Measurements from ENCODE around the gene PRR7. TPM values are rescaled to one million over a fixed set of nuclear protein-coding genes. Genes with fewer than 3 reads are reported as not detected.

PRR7 gene
- total and polyA plus RNA-seq, 4 donors: 0.17 to 1.4 (median 0.49) TPM

- Histone ChIP-seq H3K27ac (ENCODE audit: low read depth in 1 of 2, low read length in 2 of 2) (peak overlapping the region; percentile 67 to 80), H3K27me3 (ENCODE audit: control insufficient read depth in 4 of 4, insufficient read depth in 4 of 4, low read length in 3 of 4) (no peaks in the 10 kb centered on the region), H3K36me3 (ENCODE audit: control insufficient read depth in 4 of 4, insufficient read depth in 3 of 4, low read depth in 1 of 4, low read length in 3 of 4) (no peaks in the 10 kb centered on the region), H3K4me1 (ENCODE audit: control insufficient read depth in 4 of 4, insufficient read depth in 4 of 4, low read length in 3 of 4) (peaks cover 3 to 27% (median 15%) of the 10 kb centered on the region in 4 donors), H3K9me3 (ENCODE audit: control insufficient read depth in 4 of 4, low read length in 3 of 4) (no peaks in the 10 kb centered on the region), H3K9ac (ENCODE audit: low read depth in 1 of 2, low read length in 2 of 2) (peak overlapping the region in 1 of 2 donors; percentile 66), H3K4me3 (ENCODE audit: low read depth in 1 of 3, low read length in 3 of 3) (peak overlapping the region; percentile 55 to 81 (median 60))
- TF ChIP-seq, protein P1, sequence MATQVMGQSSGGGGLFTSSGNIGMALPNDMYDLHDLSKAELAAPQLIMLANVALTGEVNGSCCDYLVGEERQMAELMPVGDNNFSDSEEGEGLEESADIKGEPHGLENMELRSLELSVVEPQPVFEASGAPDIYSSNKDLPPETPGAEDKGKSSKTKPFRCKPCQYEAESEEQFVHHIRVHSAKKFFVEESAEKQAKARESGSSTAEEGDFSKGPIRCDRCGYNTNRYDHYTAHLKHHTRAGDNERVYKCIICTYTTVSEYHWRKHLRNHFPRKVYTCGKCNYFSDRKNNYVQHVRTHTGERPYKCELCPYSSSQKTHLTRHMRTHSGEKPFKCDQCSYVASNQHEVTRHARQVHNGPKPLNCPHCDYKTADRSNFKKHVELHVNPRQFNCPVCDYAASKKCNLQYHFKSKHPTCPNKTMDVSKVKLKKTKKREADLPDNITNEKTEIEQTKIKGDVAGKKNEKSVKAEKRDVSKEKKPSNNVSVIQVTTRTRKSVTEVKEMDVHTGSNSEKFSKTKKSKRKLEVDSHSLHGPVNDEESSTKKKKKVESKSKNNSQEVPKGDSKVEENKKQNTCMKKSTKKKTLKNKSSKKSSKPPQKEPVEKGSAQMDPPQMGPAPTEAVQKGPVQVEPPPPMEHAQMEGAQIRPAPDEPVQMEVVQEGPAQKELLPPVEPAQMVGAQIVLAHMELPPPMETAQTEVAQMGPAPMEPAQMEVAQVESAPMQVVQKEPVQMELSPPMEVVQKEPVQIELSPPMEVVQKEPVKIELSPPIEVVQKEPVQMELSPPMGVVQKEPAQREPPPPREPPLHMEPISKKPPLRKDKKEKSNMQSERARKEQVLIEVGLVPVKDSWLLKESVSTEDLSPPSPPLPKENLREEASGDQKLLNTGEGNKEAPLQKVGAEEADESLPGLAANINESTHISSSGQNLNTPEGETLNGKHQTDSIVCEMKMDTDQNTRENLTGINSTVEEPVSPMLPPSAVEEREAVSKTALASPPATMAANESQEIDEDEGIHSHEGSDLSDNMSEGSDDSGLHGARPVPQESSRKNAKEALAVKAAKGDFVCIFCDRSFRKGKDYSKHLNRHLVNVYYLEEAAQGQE (IDR thresholded peaks at IDR 0.05): no peak
- peak in 1 of 2 donors; percentile 50 for TF ChIP-seq RAD21 (IDR thresholded peaks at IDR 0.05)
- TF ChIP-seq FOXA2 (IDR thresholded peaks at IDR 0.05): no peak
- no peak for TF ChIP-seq ZBTB33 (IDR thresholded peaks at IDR 0.05)
- TF ChIP-seq, protein P2, sequence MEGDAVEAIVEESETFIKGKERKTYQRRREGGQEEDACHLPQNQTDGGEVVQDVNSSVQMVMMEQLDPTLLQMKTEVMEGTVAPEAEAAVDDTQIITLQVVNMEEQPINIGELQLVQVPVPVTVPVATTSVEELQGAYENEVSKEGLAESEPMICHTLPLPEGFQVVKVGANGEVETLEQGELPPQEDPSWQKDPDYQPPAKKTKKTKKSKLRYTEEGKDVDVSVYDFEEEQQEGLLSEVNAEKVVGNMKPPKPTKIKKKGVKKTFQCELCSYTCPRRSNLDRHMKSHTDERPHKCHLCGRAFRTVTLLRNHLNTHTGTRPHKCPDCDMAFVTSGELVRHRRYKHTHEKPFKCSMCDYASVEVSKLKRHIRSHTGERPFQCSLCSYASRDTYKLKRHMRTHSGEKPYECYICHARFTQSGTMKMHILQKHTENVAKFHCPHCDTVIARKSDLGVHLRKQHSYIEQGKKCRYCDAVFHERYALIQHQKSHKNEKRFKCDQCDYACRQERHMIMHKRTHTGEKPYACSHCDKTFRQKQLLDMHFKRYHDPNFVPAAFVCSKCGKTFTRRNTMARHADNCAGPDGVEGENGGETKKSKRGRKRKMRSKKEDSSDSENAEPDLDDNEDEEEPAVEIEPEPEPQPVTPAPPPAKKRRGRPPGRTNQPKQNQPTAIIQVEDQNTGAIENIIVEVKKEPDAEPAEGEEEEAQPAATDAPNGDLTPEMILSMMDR (IDR thresholded peaks at IDR 0.05; ENCODE audit: low read depth, low read length, missing input control): peak; percentile 57
- TF ChIP-seq HNF4G (IDR thresholded peaks at IDR 0.05): no peak
- TF ChIP-seq GABPA (IDR thresholded peaks at IDR 0.05 in 1 of 2, conservative IDR thresholded peaks at IDR 0.05 in 1 of 2): peak in 1 of 2 donors; percentile 34
- TF ChIP-seq EGR1 (IDR thresholded peaks at IDR 0.05; ENCODE audit: low read depth in 2 of 2): peak in 1 of 2 donors; percentile 49
- no peak for TF ChIP-seq YY1 (IDR thresholded peaks at IDR 0.05)
- TF ChIP-seq TAF1 (conservative IDR thresholded peaks at IDR 0.05): no peak
- under 1% methylated on average over 80 of the region's 80 CpGs for WGBS
- peak; percentile 90 for DNase-seq (ENCODE audit: low spot score)
These were observed 8.5 kb downstream of the PRR7 start for GRCh38 chr5:177455036-177455660.

- no peaks in the 10 kb centered on the region for H3K9me3 ChIP-seq (ENCODE audit: control insufficient read depth in 4 of 4, low read length in 3 of 4)
- H3K9ac ChIP-seq (ENCODE audit: low read depth in 1 of 2, low read length in 2 of 2): peak overlapping the region in 1 of 2 donors; percentile 57
- DNase-seq (ENCODE audit: low spot score): peak; percentile 97
- H3K27ac ChIP-seq (ENCODE audit: low read depth in 1 of 2, low read length in 2 of 2): peak overlapping the region; percentile 67 to 80
- peaks cover 3 to 27% (median 15%) of the 10 kb centered on the region in 4 donors for H3K4me1 ChIP-seq (ENCODE audit: control insufficient read depth in 4 of 4, insufficient read depth in 4 of 4, low read length in 3 of 4)
- WGBS: under 1% methylated on average over 76 of the region's 76 CpGs
- no peaks in the 10 kb centered on the region for H3K36me3 ChIP-seq (ENCODE audit: control insufficient read depth in 4 of 4, insufficient read depth in 3 of 4, low read depth in 1 of 4, low read length in 3 of 4)
- H3K27me3 ChIP-seq (ENCODE audit: control insufficient read depth in 4 of 4, insufficient read depth in 4 of 4, low read length in 3 of 4): no peaks in the 10 kb centered on the region
- H3K4me3 ChIP-seq (ENCODE audit: low read depth in 1 of 3, low read length in 3 of 3): peak overlapping the region; percentile 55 to 81 (median 60)
- TF ChIP-seq, protein P3, sequence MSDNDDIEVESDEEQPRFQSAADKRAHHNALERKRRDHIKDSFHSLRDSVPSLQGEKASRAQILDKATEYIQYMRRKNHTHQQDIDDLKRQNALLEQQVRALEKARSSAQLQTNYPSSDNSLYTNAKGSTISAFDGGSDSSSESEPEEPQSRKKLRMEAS (IDR thresholded peaks at IDR 0.05): no peak
- TF ChIP-seq NR2F2 (IDR thresholded peaks at IDR 0.05) (no peak), HNF4G (IDR thresholded peaks at IDR 0.05) (no peak), TAF1 (conservative IDR thresholded peaks at IDR 0.05) (no peak), RXRA (IDR thresholded peaks at IDR 0.05) (peak in 1 of 2 donors; percentile 24), HNF4A (conservative IDR thresholded peaks at IDR 0.05) (no peak), JUND (IDR thresholded peaks at IDR 0.05) (no peak), YY1 (IDR thresholded peaks at IDR 0.05) (no peak), FOXA2 (IDR thresholded peaks at IDR 0.05) (no peak), ZBTB33 (IDR thresholded peaks at IDR 0.05) (no peak)
- TF ChIP-seq, protein P2 (IDR thresholded peaks at IDR 0.05; ENCODE audit: low read depth, low read length, missing input control): peak; percentile 96
- TF ChIP-seq, protein P4, sequence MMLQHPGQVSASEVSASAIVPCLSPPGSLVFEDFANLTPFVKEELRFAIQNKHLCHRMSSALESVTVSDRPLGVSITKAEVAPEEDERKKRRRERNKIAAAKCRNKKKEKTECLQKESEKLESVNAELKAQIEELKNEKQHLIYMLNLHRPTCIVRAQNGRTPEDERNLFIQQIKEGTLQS (IDR thresholded peaks at IDR 0.05): no peak
These were observed 9.3 kb downstream of the PRR7 start for GRCh38 chr5:177455661-177456590.

Data from liver (tissue), 9 donors.